ENCODE data around the gene ARL4A.

GRCh38 chr7:12685550-12685949 lies 1.9 kb upstream of the ARL4A start:
- no peak for TF ChIP-seq CTCF (IDR thresholded peaks at IDR 0.05)
- no peak for TF ChIP-seq EP300 (IDR thresholded peaks at IDR 0.05)
- no peak for TF ChIP-seq POLR2A (IDR thresholded peaks at IDR 0.05)
